Activated effector memory CD4-positive, alpha-beta T cell treated with anti-CD3 and anti-CD28 coated beads, Interleukin-2, amount 50 U/mL, for 16 hours (primary cell): Measurements from ENCODE around the gene NUBP1.
A peak's percentile ranks its signal among the peaks of the same experiment; 100 is the strongest.
"Not testable (repeated sequence)": the region's sequence is repeated elsewhere in the genome, so short reads cannot be mapped to it uniquely, and the experiment has no call there.

ENCODE experiments used
- DNase-seq: peaks from one replicate; pipeline ENCODE4 v3.0.0-alpha.2; 2020

Gene NUBP1

GRCh38 chr16:10743610-10744369 lies at the start of gene NUBP1:
NUBP1 (plus strand) TSS chr16:10743842; CDS start chr16:10743864, 22 bp downstream.
- peak; percentile 100 for DNase-seq

- DNase-seq: no peak
These were observed 49.8 kb upstream of the NUBP1 start for GRCh38 chr16:10693889-10694288.

GRCh38 chr16:10694306-10694705 lies 49.3 kb upstream of the NUBP1 start:
- DNase-seq: no peak

GRCh38 chr16:10694830-10695229 lies 48.8 kb upstream of the NUBP1 start, which contains the start of gene TEKT5:
TEKT5 (minus strand) TSS chr16:10694930; CDS start chr16:10694873, 57 bp downstream.
- no peak for DNase-seq

GRCh38 chr16:10699756-10700155 lies 43.9 kb upstream of the NUBP1 start:
- no peak for DNase-seq

- DNase-seq: no peak
These were observed 34.7 kb upstream of the NUBP1 start for GRCh38 chr16:10708969-10709368.

- DNase-seq: no peak
These were observed 15.4 kb upstream of the NUBP1 start for GRCh38 chr16:10728003-10728887.

- no peak for DNase-seq
These were observed 14.3 kb upstream of the NUBP1 start for GRCh38 chr16:10729104-10730048.

- DNase-seq: no peak
These were observed 11.9 kb upstream of the NUBP1 start for GRCh38 chr16:10731790-10732189.

GRCh38 chr16:10737068-10737625 lies 6.5 kb upstream of the NUBP1 start:
- peak; percentile 82 for DNase-seq

GRCh38 chr16:10738231-10739077 lies 5.2 kb upstream of the NUBP1 start:
- peak; percentile 79 for DNase-seq

- DNase-seq: no peak
These were observed 3.4 kb upstream of the NUBP1 start for GRCh38 chr16:10740000-10740844.

- DNase-seq: no peak
These were observed 2.8 kb upstream of the NUBP1 start for GRCh38 chr16:10740845-10741208.

GRCh38 chr16:10741249-10741648 lies 2.4 kb upstream of the NUBP1 start:
- DNase-seq: not testable (repeated sequence)

GRCh38 chr16:10741844-10742243 lies 1.8 kb upstream of the NUBP1 start:
- DNase-seq: peak; percentile 33

- no peak for DNase-seq
These were observed 424 bp upstream of the NUBP1 start for GRCh38 chr16:10743227-10743609.

- DNase-seq: no peak
These were observed 858 bp downstream of the NUBP1 start for GRCh38 chr16:10744370-10745030.

GRCh38 chr16:10745841-10746240 lies 2.2 kb downstream of the NUBP1 start:
- DNase-seq: no peak

- DNase-seq: no peak
These were observed 7.2 kb downstream of the NUBP1 start for GRCh38 chr16:10750793-10751192.

- no peak for DNase-seq
These were observed 7.7 kb downstream of the NUBP1 start for GRCh38 chr16:10751291-10751697.
